BJ (cell line): ENCODE data around the gene RPL27. TPM values are rescaled to one million over a fixed set of nuclear protein-coding genes. Genes with fewer than 3 reads are reported as not detected.
A peak's percentile ranks its signal among the peaks of the same experiment; 100 is the strongest.

ENCODE experiments used
- CTCF ChIA-PET: fragments of 350-600 bp; formaldehyde crosslinking; extraction: SDS; loops from one replicate; lab custom pipeline; 2021; ENCODE audit warnings: antibody characterized with exemption, inconsistent platforms; lab: Yijun Ruan, JAX
- POLR2A ChIA-PET: fragments of 300-600 bp; sonication (Branson Sonifier 250); formaldehyde crosslinking; extraction: SDS; loops from one replicate; lab custom pipeline; 2021; ENCODE audit warnings: antibody characterized with exemption; lab: Charles Lee
- DNase-seq: peaks from one replicate; pipeline ENCODE4 v3.0.0-alpha.2; 2011; ENCODE audit warnings: low read depth
- H3K27me3 ChIP-seq: 2 replicates; pipeline ENCODE4 v1.6.0; 2011; ENCODE audit warnings: low read length; ENCODE audit not compliant: control insufficient read depth, insufficient read depth
- H3K36me3 ChIP-seq: 2 replicates; pipeline ENCODE4 v1.5.1; 2011; ENCODE audit warnings: low read length; ENCODE audit not compliant: control insufficient read depth, insufficient read depth
- H3K4me3 ChIP-seq: 2 replicates; pipeline ENCODE4 v1.5.1; 2011; ENCODE audit warnings: low read depth, mild to moderate bottlenecking, control low read depth, low read length
- CTCF ChIP-seq: IDR thresholded peaks from 2 replicates; pipeline ENCODE4 v1.5.1; 2011; ENCODE audit warnings: low read depth, mild to moderate bottlenecking, control low read depth, inconsistent platforms, low read length, moderate library complexity; ENCODE audit not compliant: insufficient read depth
- polyA plus RNA-seq: library from polyadenylated mRNA; depleted of rRNA; stranded (reverse); fragments of >200 nt; gene quantifications from 2 replicates; pipeline ENCODE4 v1.2.3, GENCODE V29; 2011

Gene RPL27
- polyA plus RNA-seq, 1 experiment, result 3,309 TPM

DNA sequence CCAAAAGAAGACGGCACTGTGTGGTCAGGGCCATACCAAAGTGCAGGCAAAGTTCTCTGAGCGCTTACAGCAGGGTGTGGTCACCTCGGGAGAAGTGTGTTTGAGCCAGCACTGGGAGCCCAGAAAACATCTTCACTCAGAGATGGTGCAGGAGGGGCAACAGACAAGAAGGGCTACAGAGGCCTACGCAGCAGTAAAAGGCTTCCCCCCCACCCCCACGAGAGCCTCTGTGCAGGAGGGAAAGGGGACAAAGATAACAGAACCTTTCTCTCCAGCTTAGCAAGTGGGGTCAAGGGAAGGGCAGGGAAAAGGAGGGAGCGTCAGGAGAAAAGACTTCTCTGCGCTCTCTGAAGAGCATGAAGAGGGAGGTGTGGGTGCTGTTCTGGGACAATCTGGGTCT, 21.2 kb downstream of the RPL27 start:
- no peak for DNase-seq
- ChIA-PET POLR2A (no interaction called here), CTCF (interaction anchor here (1.0 kb wide), 1 partner anchor 9 kb away, joined by 4 read pairs; no protein-coding TSS in a partner anchor)
- no peaks in the 10 kb centered on the region for H3K27me3 ChIP-seq
- H3K36me3 ChIP-seq, result peaks cover 22% of the 10 kb centered on the region
- TF ChIP-seq CTCF, result no peak
- H3K4me3 ChIP-seq, result no peak overlapping the region

DNA sequence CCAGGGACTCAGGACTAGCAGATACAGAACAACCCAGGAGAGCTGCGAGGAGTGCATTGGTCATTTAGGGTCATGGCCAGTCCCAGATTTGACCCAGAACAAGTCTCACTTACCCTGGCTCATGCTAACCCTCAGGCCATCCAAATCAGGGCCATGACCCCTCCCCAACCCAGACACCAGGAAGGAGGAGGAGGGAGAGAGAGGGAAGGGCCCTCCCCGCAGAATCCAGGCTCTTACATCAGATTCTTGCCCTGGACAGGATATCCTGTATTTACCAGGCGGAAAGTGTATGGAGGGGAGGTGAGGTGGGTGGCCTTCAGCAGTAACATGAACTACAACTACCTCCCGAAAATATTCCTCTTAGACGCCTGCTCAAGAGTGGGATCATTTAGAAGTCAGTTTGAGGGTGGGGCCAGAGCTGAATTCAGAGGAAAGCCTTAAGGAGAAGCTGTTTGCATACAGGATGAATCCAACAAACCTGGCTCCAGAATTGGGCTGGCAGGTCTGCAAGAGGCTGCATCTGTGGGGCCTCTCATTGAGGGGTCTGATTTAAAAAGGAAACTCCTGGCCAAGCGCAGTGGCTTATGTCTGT, 21.9 kb downstream of the RPL27 start:
- Histone ChIP-seq H3K36me3 (peaks cover 19% of the 10 kb centered on the region), H3K27me3 (peaks cover 2% of the 10 kb centered on the region; the same call in 1 of the 2 replicates), H3K4me3 (no peak overlapping the region)
- ChIA-PET POLR2A (no interaction called here), CTCF (interaction anchor here (0.9 to 1.0 kb wide), 2 partner anchors 18 to 177 kb away, joined by 3 read pairs; no protein-coding TSS in a partner anchor)
- no peak for DNase-seq
- no peak for TF ChIP-seq CTCF

DNA sequence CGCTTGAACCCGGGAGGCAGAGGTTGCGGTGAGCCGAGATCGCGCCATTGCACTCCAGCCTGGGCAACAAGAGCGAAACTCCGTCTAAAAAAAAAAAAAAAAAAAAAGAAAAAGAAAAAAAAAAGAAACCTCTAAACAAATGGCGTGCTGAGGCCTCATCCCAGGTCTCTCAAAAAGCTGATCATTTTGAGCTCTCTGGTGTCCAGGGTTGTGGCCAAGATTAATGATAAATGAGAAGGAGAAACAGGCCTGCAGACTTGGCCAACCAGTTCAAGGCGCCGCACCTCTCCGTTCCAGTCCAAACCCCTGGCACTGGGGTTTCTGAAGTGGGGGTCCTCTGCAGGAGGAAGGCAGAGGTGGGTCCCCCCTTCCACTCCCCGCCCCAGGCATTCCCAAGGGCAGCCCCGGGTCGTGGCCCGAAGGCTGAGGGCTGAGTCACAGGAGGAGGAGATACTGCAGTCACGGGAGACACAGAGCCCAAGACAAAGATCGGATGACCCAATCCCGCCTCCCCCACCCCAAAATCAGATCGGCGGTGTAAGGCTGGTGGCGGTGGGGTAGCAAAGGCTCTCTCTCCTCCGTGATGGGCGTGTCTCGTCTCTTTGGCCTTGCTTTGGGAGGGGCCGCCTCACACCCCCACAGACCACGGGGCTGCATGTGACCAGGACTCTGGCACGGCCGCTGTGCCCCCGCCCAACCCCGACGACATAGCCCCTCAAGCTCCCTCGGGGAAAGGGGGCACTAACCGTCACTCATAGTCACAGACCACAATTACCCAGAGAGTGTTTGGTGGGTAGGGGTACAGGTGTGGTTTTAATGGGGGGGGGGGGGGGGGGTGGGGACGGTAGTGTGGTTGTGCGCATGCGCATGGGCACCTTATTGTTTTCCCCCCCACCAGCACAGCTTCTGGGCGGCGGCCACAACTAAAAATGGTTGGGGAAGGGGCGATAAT, 22.8 kb downstream of the RPL27 start:
- ChIA-PET POLR2A (no interaction called here), CTCF (interaction anchor here (0.6 to 1.0 kb wide), 3 partner anchors 19 to 402 kb away, joined by 3 read pairs; no protein-coding TSS in a partner anchor)

DNA sequence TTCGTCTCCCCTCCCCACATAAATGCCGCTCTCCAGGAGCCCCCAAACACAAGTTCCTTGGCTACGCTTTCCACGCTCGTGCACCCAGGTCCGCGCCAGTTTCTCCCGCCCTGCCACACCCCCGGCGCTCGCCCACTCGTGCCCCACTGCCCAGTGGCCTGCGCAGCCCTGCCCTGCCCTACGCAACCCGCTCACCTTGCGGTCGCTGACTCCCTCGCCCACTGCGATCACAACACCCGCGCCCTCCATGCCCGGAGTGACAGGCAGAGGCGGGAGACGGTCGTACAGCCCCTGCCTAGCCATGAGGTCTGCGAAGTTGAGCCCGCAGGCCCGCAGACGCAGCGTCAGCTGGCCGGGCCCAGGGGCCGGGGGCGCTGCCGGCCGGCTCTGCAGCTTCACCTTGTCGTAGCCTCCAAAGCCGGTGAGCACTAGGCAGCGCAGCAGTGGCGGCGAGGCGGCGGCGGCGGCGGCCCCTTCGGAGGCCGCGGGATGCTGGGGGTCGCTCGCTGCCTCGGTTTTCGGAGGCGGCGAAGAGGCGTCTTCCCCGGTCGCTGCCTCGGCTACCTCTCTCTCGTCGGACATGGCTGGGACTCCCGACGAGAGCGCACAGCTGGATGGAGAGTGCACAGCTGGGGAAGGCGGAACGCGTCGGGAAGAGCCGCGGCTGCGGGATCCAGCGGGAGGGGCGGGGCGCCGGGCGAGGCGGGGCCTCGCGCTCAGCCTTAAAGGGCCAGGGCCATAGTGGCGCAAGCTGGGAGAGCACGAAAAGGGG, 23.7 kb downstream of the RPL27 start, which contains the start of gene VAT1:
VAT1 (minus strand) TSS at position 645 of the 772 bp plus-strand sequence; CDS start at position 582, 63 bp downstream.
- no peak for DNase-seq
- TF ChIP-seq CTCF, result no peak
- ChIA-PET CTCF (interaction anchor here (0.6 kb wide), 2 partner anchors 314 to 401 kb away, joined by 3 read pairs; no protein-coding TSS in a partner anchor), POLR2A (interaction anchor here (0.6 kb wide), 1 partner anchor 198 kb away, joined by 3 read pairs; the partner anchor contains the start of gene BECN1)
- H3K36me3 ChIP-seq, result peaks cover 11% of the 10 kb centered on the region
- H3K27me3 ChIP-seq, result peaks cover 2% of the 10 kb centered on the region; the same call in 1 of the 2 replicates
- H3K4me3 ChIP-seq, result peak within 1 kb of the TSS; percentile 100

More for the DNA sequence above, 22.8 kb downstream of the RPL27 start:
- no peak for DNase-seq
- Histone ChIP-seq H3K4me3 (peak overlapping the region; percentile 100), H3K27me3 (peaks cover 2% of the 10 kb centered on the region; the same call in 1 of the 2 replicates), H3K36me3 (peaks cover 14% of the 10 kb centered on the region)
- no peak for TF ChIP-seq CTCF
